HepG2 (cell line): ENCODE data around the gene RASAL3. TPM values are rescaled to one million over a fixed set of nuclear protein-coding genes. Genes with fewer than 3 reads are reported as not detected.

Experiments
- ARID5B ChIP-seq: IDR thresholded peaks from 2 replicates; pipeline ENCODE4 v1.4.0; 2020; ENCODE audit warnings: mild to moderate bottlenecking, missing genetic modification reagents
- DBP ChIP-seq: sonication (generic); formaldehyde crosslinking; IDR thresholded peaks from 2 replicates; pipeline ENCODE4 v1.4.0; 2020; ENCODE audit warnings: missing genetic modification reagents; ENCODE audit errors: not compliant biosample characterization
- GLI4 ChIP-seq: sonication (generic); formaldehyde crosslinking; IDR thresholded peaks from 2 replicates; pipeline ENCODE4 v1.5.1; 2020; ENCODE audit warnings: missing genetic modification reagents, mild to moderate bottlenecking, moderate library complexity, borderline replicate concordance
- RBFOX2 ChIP-seq: fragments of 200-400 bp; formaldehyde crosslinking; IDR thresholded peaks from 2 replicates; pipeline ENCODE4 v1.6.1; 2017; ENCODE audit warnings: low read depth, mild to moderate bottlenecking, low read length
- TSC22D2 ChIP-seq: sonication (generic); formaldehyde crosslinking; IDR thresholded peaks from 2 replicates; pipeline ENCODE4 v1.5.1; 2020; ENCODE audit warnings: missing genetic modification reagents, mild to moderate bottlenecking, borderline replicate concordance
- ZNF318 ChIP-seq: sonication (generic); formaldehyde crosslinking; IDR thresholded peaks from 2 replicates; pipeline ENCODE4 v1.4.0; 2020; ENCODE audit warnings: mild to moderate bottlenecking, missing genetic modification reagents
- ZNF646 ChIP-seq: sonication (generic); formaldehyde crosslinking; IDR thresholded peaks from 2 replicates; pipeline ENCODE4 v1.9.0; 2021; ENCODE audit warnings: mild to moderate bottlenecking, missing genetic modification reagents
- polyA plus RNA-seq, 8 experiments: library from polyadenylated mRNA; depleted of rRNA in 3 of 8; stranded (reverse) in 7 of 8; unstranded in 1 of 8; fragments of >200 nt; fragmentation: Illumina TruSeq in 4 of 8; extraction: Trizol in 4 of 8; gene quantifications; 2 replicates each; pipeline versions ENCODE4 v1.2.1 to v1.2.3, GENCODE V29; 2011 to 2016; ENCODE audit warnings: low read depth in 4 of 8, missing spikeins in 1 of 8, mixed read lengths in 1 of 8; ENCODE audit not compliant: insufficient read depth in 1 of 8
- total RNA-seq, 5 experiments: library from RNA; depleted of rRNA; stranded (reverse); fragments of >200 nt; fragmentation: Illumina TruSeq; extraction: Trizol; gene quantifications; 2 replicates each; pipeline ENCODE4 v1.2.3, GENCODE V29; 2016; ENCODE audit warnings: low read depth in 1 of 5

The RASAL3 gene
- total and polyA plus RNA-seq, 2 of the 13 experiments (the other 11 are each of a cell fraction or from before 2014, with no cell fraction given), result not detected

- no peak for TF ChIP-seq DBP
- TF ChIP-seq ARID5B (CRISPR knock-in tag), result no peak
- TF ChIP-seq TSC22D2, result no peak
- TF ChIP-seq GLI4 (CRISPR knock-in tag), result peak; percentile 88
- peak; percentile 89 for TF ChIP-seq RBFOX2
- no peak; the same call in 1 of the 2 replicates for TF ChIP-seq ZNF318 (CRISPR knock-in tag)
- TF ChIP-seq ZNF646, result no peak
Observed at GRCh38 chr19:15418579-15419412, 45.5 kb downstream of the RASAL3 start, which contains the start of gene AKAP8L (continued).
